Transverse colon (tissue), 4 donors: ENCODE data around the gene HS1BP3. TPM values are rescaled to one million over a fixed set of nuclear protein-coding genes. Genes with fewer than 3 reads are reported as not detected.

Experiments
- DNase-seq: peaks from one replicate; pipeline ENCODE4 v3.0.0-alpha.2; 2019
- H3K27ac ChIP-seq, 4 donors: fragments of 200-600 bp; sonication (generic); 2 replicates each; pipeline ENCODE4 v1.5.1; 2016 to 2018; ENCODE audit warnings: inconsistent platforms in 4 of 4
- H3K27me3 ChIP-seq: fragments of 200-600 bp; sonication (generic); 2 replicates; pipeline ENCODE4 v1.5.1; 2017; ENCODE audit warnings: inconsistent platforms
- H3K36me3 ChIP-seq, 4 donors: fragments of 200-600 bp; sonication (generic); 2 replicates each; pipeline ENCODE4 v1.5.1; 2017 to 2019; ENCODE audit warnings: inconsistent platforms in 4 of 4
- H3K4me1 ChIP-seq, 4 donors: fragments of 200-600 bp; sonication (generic); 2 replicates each; pipeline ENCODE4 v1.5.1; 2017 to 2020; ENCODE audit warnings: inconsistent platforms in 4 of 4
- H3K4me3 ChIP-seq, 4 donors: fragments of 200-600 bp; sonication (generic); 1 replicate in 1 of 4; 2 replicates in 3 of 4; pipeline versions ENCODE4 v1.5.1 to v1.6.1; 2017 to 2019; ENCODE audit warnings: inconsistent platforms in 4 of 4
- H3K9me3 ChIP-seq, 2 donors: fragments of 200-600 bp; sonication (generic); 2 replicates each; pipeline ENCODE4 v1.5.1; 2017 to 2019; ENCODE audit warnings: inconsistent platforms in 2 of 2
- CTCF ChIP-seq, 5 experiments: fragments of 200-600 bp in 3 of 5; fragments of 450-650 bp in 2 of 5; sonication (generic) in 3 of 5; IDR thresholded peaks; 1 replicate in 2 of 5; 2 replicates in 3 of 5; pipeline ENCODE4 v1.5.1; 2016 to 2017; ENCODE audit warnings: antibody characterized with exemption in 5 of 5, inconsistent platforms in 3 of 5, mild to moderate bottlenecking in 2 of 5, moderate library complexity in 1 of 5
- EP300 ChIP-seq: sonication (generic); formaldehyde crosslinking; IDR thresholded peaks from one replicate; pipeline ENCODE4 v1.6.1; 2017; ENCODE audit warnings: antibody characterized with exemption, low read depth
- POLR2A ChIP-seq: fragments of 450-650 bp; IDR thresholded peaks from one replicate; pipeline ENCODE4 v1.6.1; 2016; ENCODE audit warnings: antibody characterized with exemption, mild to moderate bottlenecking, moderate library complexity
- POLR2AphosphoS5 ChIP-seq, 3 donors: sonication (generic); formaldehyde crosslinking; IDR thresholded peaks; one replicate each; pipeline ENCODE4 v1.6.1; 2016; ENCODE audit warnings: antibody characterized with exemption in 3 of 3
- WGBS, 2 donors: methylation state at CpG; one replicate each; pipeline ENCODE4 v1.1.5; 2018; ENCODE audit warnings: low coverage in 1 of 2; 5-methylcytosine and 5-hydroxymethylcytosine counted together
- in situ Hi-C, 4 donors: fragments of 200-750 bp; cut with MboI; loops; one replicate each; pipeline versions ENCODE4 v1.15.0 to v1.15.1; 2017; ENCODE audit warnings: low sequenced_read_pairs in 3 of 4, low pct_ligation_motif_present in 1 of 4, low pct_unique_long_range_greater_than_20kb in 1 of 4
- intact Hi-C: fragments of 100-400 bp; cut with DNase I; formaldehyde crosslinking; loops from one replicate; pipeline ENCODE4 v1.15.1; 2023; ENCODE audit warnings: low total_unique reads
- total RNA-seq, 4 donors: library from RNA; depleted of rRNA; stranded (reverse); fragments of >200 nt; gene quantifications; one replicate each; pipeline ENCODE4 v1.1.0, GENCODE V29; 2016

HS1BP3 gene
- total RNA-seq, 4 donors from 2014 or later = 29.5 to 44.2 (median 33.1) TPM

GRCh38 chr2:20617892-20618467 is 32.9 kb downstream of the HS1BP3 start:
- Histone ChIP-seq H3K4me3 (no peak overlapping the region), H3K4me1 (peaks cover 51 to 72% (median 61%) of the 10 kb centered on the region in 4 donors), H3K36me3 (peaks cover 0 to 15% (median 3%) of the 10 kb centered on the region in 4 donors), H3K27ac (peak overlapping the region; percentile 90 to 91 (median 90)), H3K27me3 (no peaks in the 10 kb centered on the region), H3K9me3 (no peaks in the 10 kb centered on the region)
- WGBS, 2 donors = 40% methylated on average over 14 of the region's 14 CpGs; no CpG with 5 or more reads in 1 of the 2 donors
- in situ Hi-C loops (no loop called here), intact Hi-C loops (loop anchor here (5.0 kb wide), 1 partner anchor 171 kb away; the partner anchor contains the start of gene RHOB)
- peak; percentile 92 for DNase-seq
- TF ChIP-seq EP300 = peak; percentile 92
- TF ChIP-seq CTCF (IDR thresholded peaks at IDR 0.05) = peak; percentile 48 to 82 (median 60)
- TF ChIP-seq POLR2A = peak; percentile 29
- TF ChIP-seq POLR2AphosphoS5 (IDR thresholded peaks at IDR 0.05) = peak; percentile 83 to 88 (median 84)

- in situ Hi-C loops = no loop called here
- 37% methylated on average over 10 of the region's 10 CpGs; no CpG with 5 or more reads in 1 of the 2 donors for WGBS, 2 donors
- peaks cover 51 to 76% (median 61%) of the 10 kb centered on the region in 4 donors for H3K4me1 ChIP-seq
- TF ChIP-seq POLR2AphosphoS5 (IDR thresholded peaks at IDR 0.05) (peak; percentile 25 to 61 (median 54)), EP300 (no peak), CTCF (IDR thresholded peaks at IDR 0.05) (no peak), POLR2A (peak; percentile 7)
- no peaks in the 10 kb centered on the region for H3K9me3 ChIP-seq
- H3K36me3 ChIP-seq = peaks cover 0 to 8% (median 2%) of the 10 kb centered on the region in 4 donors
- DNase-seq = peak; percentile 68
- peak overlapping the region; percentile 90 to 91 (median 90) for H3K27ac ChIP-seq
- intact Hi-C loops = loop anchor here (5.0 kb wide), 1 partner anchor 170 kb away; the partner anchor contains the start of gene RHOB
- H3K4me3 ChIP-seq = no peak overlapping the region
- no peaks in the 10 kb centered on the region for H3K27me3 ChIP-seq
Measured at GRCh38 chr2:20617081-20617575, 33.8 kb downstream of the HS1BP3 start.

GRCh38 chr2:20616341-20616871 is 34.5 kb downstream of the HS1BP3 start:
- DNase-seq = no peak
- in situ Hi-C loops = no loop called here
- intact Hi-C loops = loop anchor here (5.0 kb wide), 1 partner anchor 169 kb away; the partner anchor contains the start of gene RHOB

More at GRCh38 chr2:20616341-20616871, 34.5 kb downstream of the HS1BP3 start:
- WGBS, 2 donors = 91 to 100% methylated on average over 1 to 4 of the region's 4 CpGs
- Histone ChIP-seq H3K4me1 (peaks cover 51 to 81% (median 68%) of the 10 kb centered on the region in 4 donors), H3K36me3 (peaks cover 0 to 3% (median 0%) of the 10 kb centered on the region in 4 donors), H3K27me3 (no peaks in the 10 kb centered on the region), H3K27ac (peak overlapping the region; percentile 90 to 91 (median 90)), H3K4me3 (no peak overlapping the region), H3K9me3 (no peaks in the 10 kb centered on the region)
- no peak for TF ChIP-seq POLR2A
- no peak for TF ChIP-seq CTCF (IDR thresholded peaks at IDR 0.05)
- TF ChIP-seq EP300 = no peak
- no peak for TF ChIP-seq POLR2AphosphoS5 (IDR thresholded peaks at IDR 0.05)
